Stimulated activated CD8-positive, alpha-beta memory T cell treated with anti-CD3 and anti-CD28 coated beads, Interleukin-15, amount 100 ng/mL, for 4 hours (primary cell): ENCODE measurements around the gene HEMK1.

Source experiments
- DNase-seq, 2 donors: peaks; one replicate each; pipeline ENCODE4 v3.0.0-alpha.2; 2020; ENCODE audit warnings: low read depth in 2 of 2

Gene HEMK1

DNA sequence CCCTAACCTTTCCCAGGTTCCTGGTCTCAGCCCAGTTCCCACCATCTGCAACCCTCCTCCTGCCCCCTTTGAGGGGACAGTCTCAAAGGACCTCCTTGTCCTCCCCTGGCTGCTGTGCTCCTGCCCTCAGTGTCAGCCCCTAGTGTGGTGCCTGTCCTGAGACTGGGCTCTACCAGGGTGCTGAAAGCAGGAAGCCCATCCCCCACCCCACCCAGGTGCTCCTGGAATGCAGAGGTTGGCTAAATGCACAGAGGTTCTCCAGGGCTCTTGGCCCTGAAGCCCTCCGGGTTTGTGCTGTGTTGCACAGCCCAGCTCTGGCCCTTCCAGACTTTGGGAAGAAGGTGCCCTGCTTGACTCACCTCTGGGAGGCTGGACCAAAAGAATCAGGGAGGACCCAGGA is 23.5 kb upstream of the HEMK1 start:
- DNase-seq: no peak

DNA sequence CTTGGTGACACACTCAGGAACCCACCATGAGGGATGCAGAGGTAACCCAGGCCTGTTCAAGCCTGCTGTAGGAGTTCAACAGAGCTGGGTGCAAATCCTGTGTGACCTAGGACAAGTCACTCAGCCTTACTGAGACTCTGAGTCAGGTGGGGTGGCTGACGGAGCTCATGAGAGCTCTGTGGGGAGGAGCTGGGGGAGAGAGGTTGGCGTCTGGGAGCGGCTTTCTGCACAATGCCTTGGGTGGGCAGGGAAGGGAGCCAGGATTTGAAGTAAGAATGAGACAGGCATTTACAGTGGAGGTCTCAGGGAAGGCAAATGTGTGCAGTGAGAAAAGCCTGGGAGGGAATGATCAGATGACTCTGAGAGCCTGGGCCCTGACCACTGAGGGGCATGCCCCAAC is 20.1 kb upstream of the HEMK1 start:
- DNase-seq: no peak

GRCh38 chr3:50550079-50550736 is 19.1 kb upstream of the HEMK1 start:
- DNase-seq: no peak

DNA sequence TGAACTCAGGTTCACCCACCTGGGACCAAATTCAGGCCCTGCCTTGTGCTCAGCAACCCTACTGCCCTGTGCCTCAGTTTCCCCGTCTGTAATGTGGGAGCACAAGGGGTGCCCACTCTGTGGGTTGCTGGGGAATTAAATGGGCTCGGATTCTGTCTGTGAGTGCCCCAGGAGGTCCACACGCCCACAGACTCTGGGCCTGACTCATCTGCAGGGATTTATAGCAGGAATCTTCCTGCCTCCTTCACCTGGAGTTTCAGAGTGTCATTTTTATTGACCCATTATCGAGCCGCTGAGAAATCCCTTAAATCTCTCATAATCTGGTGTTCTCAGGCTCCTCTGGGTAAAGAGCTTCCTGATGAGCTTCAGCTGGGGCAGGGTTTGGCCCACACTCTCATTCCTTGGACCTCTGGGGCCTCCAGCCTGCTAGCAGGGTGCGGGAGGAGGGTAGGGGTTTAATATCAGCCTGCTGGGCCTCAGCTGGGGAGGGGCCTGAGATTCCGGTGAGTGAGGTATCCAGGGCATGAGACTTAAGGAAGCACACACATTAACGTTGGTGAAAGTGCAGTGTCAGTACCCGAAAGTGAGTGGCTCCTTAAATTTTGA is 18.2 kb upstream of the HEMK1 start:
- no peak for DNase-seq

DNA sequence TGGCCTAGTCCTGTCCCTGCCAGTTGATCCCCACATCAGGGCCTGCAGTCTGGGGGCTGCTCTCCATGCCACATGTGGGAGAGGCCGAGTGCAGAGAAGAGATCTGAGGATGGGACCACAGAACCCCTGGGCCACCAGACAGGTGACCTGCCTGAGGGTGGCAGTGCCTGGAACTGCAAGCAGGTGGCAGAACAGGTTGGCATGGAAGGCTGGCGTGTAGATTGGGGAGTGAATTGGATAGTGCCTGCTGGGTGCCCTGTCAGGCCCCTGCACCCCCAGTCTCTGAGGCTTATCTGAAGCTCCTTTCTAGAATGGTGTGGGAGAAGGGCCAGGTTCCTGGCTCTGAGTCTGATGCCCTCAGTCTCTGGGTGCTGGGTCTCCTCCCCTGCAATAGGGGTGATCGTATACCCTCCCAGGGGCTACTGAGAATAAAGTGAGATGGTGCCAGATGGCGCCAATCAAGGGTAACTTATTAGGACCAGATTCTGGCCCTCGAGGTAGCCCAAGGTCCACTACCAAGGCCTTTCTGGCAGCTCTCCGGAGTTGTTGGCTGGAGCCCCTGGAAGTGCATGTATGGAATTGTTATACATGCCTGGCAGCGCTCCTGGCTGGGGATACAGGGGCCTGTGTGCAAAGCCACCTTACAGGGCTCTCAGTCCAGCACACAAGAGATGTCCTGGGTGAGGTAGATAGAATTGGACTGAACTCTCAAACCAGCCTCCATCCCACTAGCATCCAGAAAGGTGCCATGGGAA is 17.5 kb upstream of the HEMK1 start:
- no peak for DNase-seq

DNA sequence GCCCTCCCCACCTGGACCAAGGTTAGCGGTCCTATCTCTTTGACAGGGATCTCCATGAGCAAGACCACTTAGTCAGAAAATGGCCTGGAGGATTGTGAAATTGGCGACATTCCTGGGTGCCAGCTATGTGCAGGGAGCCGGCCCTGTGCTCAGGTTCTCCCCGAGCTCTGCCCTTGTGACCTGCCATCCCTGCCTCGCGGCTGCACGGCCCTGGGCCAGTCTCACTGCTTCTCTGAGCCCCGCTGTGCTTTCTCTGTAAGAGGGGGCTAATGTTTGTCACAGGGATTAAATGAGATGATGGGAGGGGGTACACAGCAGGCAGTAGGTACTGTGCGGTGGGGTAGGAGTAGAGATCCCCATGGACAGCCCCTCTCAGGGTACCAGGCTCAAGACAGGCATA is 16.7 kb upstream of the HEMK1 start:
- no peak for DNase-seq

- no peak for DNase-seq
These were observed 14.8 kb upstream of the HEMK1 start for GRCh38 chr3:50554553-50554952.

GRCh38 chr3:50557106-50557505 is 12.2 kb upstream of the HEMK1 start:
- DNase-seq: no peak

DNA sequence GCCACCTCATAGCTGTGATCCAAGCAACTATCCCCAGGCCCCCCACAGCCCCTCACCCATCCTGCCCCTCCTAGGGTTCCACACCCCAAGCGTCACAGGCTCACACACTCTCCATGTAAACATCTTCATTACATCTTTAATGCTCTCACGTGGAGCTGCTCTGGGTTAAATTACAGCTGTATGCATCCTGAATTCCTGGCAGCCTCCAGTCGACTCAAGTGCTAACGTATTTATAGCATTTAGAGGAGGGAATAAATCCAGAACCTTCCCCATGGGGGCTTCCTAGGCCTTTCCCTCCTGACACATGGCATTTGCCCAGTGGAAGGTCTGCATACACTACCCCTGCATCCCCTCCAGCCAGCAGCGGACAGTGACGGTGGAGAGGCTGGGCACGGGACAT is 11.4 kb upstream of the HEMK1 start:
- DNase-seq: no peak

DNA sequence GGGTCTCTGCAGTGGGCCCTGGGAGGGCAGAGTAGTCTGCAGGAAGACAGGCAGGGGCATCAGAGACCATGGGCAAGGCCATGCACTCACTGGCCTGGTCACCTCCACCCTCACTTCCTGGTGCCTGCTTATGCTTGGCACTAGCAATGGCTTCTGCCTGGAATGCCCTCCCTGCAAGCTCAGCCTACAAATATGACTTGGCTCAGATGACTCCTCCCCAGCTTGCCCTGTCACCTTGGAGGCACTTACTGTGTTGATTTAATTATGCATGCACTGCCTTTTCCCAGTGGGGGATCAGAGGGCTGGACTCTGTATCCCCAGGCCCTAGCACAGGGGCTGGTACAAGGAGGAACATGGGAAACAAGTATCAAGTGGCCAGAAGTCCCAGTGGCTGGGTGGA is 9.6 kb upstream of the HEMK1 start:
- no peak for DNase-seq

DNA sequence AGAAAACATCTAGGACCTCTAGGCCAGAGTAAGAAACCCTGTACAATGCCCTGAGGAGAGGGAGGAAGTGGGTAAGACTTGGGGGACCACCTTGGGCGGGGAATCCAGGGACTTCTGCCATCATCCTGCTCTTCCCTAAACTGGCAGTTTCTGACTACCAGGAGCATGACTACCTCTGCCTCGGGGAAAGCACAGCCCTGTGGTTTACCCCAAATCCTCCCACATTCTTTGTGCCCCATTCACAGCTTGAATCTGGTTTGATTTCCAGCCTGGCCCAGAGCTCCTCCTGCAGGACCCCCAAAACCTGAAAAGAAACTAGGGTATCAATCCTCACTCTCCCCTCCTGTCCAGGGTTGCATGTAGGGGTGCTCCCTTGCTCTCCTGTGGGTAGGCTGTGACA is 6.5 kb upstream of the HEMK1 start:
- DNase-seq: no peak

DNA sequence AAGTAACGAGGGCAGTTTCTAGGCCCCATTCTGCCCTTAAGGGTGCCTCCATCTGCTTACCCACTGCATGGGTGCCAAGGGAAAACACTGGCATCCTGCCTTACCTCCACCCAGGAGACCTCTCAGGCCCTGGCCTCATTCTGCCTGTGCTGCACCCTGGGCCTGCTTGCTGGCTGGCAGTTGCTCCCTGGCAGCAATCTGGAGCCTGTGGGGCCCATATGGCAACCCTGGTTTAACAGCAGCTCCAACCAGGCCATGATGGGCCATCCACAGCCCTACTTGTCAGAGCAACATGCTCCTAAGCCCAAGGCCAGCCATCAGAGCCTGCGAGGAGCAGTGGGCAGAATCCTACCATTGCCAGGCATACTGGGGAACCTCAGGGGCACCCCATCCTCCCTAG is 5.5 kb upstream of the HEMK1 start:
- DNase-seq: no peak

DNA sequence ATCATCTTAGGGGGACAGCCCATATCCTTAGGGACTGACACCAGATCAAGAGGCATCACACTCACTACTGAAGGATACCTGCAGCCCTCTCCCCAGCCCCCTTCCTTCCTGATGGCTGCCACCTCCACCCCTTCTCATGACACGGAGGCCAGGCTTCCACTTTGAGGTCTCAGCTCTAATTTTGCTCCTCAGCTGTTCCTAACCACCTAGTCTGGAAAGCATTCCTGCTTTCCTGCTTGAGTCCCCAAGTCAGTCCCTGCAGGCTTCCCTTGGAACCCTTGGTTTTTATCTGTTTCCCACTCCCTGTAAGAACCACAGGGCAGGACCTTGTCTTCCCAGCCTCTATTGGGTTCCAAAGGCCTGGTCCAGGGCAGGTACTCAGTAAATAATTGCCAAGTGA is 5.0 kb upstream of the HEMK1 start:
- DNase-seq: no peak

DNA sequence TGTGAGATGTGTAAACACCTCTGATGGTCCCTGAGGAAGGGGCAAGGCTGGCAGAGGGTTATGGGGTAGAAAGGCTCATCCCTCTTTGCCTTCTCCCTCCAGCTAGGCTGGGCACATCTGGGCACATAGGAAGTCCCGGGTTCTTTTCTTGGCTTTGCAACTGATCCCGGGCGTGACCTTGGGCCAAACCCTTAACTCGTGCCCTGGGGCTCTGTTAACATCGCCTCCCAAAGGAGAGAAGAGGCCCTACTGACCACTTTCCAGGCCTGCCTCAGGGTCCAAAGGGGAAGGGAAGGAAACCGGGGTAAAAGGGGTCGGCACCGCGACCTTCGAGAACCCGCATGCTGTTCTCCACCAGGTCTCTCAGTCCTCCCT is 2.3 kb upstream of the HEMK1 start:
- no peak for DNase-seq

GRCh38 chr3:50567386-50568167 is 1.7 kb upstream of the HEMK1 start, which contains the start of gene C3orf18:
TSS of gene C3orf18 (minus strand) at chr3:50567747. CDS start at chr3:50565699, 2,048 bp downstream.
- DNase-seq: peak; percentile 89

GRCh38 chr3:50570508-50571279 is 1.4 kb downstream of the HEMK1 start:
- DNase-seq: no peak

DNA sequence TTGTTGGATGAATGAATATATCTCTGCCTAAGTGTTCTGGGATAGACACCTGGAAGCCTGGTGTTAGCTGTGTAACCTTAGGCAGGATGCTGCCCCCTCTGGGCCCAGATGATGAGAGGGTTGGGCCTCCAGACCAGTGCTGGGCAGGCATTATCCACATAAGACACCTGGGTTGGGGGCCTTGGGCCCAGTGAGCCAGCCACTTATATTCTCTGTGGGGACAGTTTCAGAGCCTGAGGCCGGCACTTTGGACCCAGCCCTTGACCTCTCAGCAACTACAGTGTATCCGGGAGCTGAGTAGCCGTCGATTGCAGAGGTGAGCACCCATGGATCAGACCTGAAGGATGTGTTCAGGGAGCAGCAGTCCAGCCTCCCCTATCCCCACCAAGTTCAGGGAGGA is 2.2 kb downstream of the HEMK1 start:
- DNase-seq: no peak

- DNase-seq: peak; percentile 54 to 66
These were observed 2.8 kb downstream of the HEMK1 start for GRCh38 chr3:50572158-50572557.

DNA sequence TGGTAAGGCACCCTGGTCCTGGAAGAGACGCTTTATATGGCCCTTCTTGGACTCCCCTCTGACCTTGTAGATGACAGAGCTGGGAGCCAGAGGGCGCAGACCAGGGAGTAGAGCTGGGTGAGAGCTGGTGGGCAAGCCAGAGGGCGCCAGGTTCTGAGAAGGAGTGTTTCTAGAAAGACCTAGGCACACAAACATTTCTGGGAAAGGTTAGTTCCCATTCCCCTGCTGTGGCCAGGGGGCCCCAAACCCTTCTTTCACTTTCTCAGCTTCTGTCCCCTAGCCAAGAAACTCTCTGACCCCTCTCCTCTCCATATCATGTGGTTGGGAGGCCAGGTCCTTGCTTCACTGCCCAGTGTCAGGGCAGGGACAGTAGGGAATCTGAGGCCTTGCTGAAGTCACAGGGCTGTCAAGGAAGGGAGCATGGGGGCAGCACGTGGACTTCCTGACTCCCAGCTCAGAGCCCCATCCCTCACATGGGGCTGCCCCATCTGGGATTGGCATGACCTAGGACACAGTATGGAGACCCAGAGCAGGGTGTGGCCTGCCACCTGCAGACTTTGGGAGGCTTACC is 3.6 kb downstream of the HEMK1 start:
- peak in 1 of 2 donors; percentile 21 for DNase-seq

- peak; percentile 62 to 79 for DNase-seq
These were observed 4.5 kb downstream of the HEMK1 start for GRCh38 chr3:50573566-50574443.
